MCF 10A (cell line): ENCODE results near the gene SH3BP2. TPM values are rescaled to one million over a fixed set of nuclear protein-coding genes. Genes with fewer than 3 reads are reported as not detected.

Source experiments
- BruUV-seq: library from RNA; stranded (reverse); fragments of 400-500 nt; replicated peaks from 2 replicates; lab custom pipeline; 2021; lab: Mats Ljungman, UMichigan
- CTCF ChIA-PET: fragments of 300-600 bp; sonication (Branson Sonifier 250); formaldehyde crosslinking; extraction: SDS; loops from one replicate; lab custom pipeline; 2021; ENCODE audit warnings: antibody characterized with exemption, inconsistent platforms; lab: Yijun Ruan, JAX
- POLR2A ChIA-PET: fragments of 300-600, 350-650 bp; sonication (Branson Sonifier 250); formaldehyde crosslinking; extraction: SDS; loops from one replicate; lab custom pipeline; 2020; ENCODE audit warnings: antibody characterized with exemption, inconsistent platforms; lab: Yijun Ruan, JAX
- DNase-seq: peaks from one replicate; pipeline ENCODE4 v3.0.0-alpha.2; 2018; ENCODE audit not compliant: unreplicated experiment
- H3K27ac Mint-ChIP-seq: one replicate; pipeline ENCODE4 v1.8.0; 2022; ENCODE audit warnings: mild to moderate bottlenecking, low read depth, mixed read lengths; ENCODE audit not compliant: unreplicated experiment
- H3K27me3 Mint-ChIP-seq: one replicate; pipeline ENCODE4 v1.8.0; 2022; ENCODE audit warnings: mixed read lengths; ENCODE audit not compliant: insufficient read depth, unreplicated experiment
- H3K36me3 Mint-ChIP-seq: one replicate; pipeline ENCODE4 v1.8.0; 2022; ENCODE audit warnings: mild to moderate bottlenecking, moderate library complexity, mixed read lengths; ENCODE audit not compliant: insufficient read depth, unreplicated experiment
- H3K4me1 Mint-ChIP-seq: one replicate; pipeline ENCODE4 v1.8.0; 2022; ENCODE audit warnings: mixed read lengths; ENCODE audit not compliant: insufficient read depth, unreplicated experiment
- H3K4me3 Mint-ChIP-seq: one replicate; pipeline ENCODE4 v1.8.0; 2022; ENCODE audit warnings: mild to moderate bottlenecking, moderate library complexity, mixed read lengths; ENCODE audit not compliant: unreplicated experiment
- H3K9me3 Mint-ChIP-seq: one replicate; pipeline ENCODE4 v1.8.0; 2022; ENCODE audit warnings: mixed read lengths; ENCODE audit not compliant: unreplicated experiment
- intact Hi-C: fragments of 100-400 bp; cut with micrococcal nuclease; formaldehyde crosslinking; loops from 2 replicates; pipeline ENCODE4 v1.14.1; 2022
- total RNA-seq: library from RNA; stranded (reverse); gene quantifications from 2 replicates; pipeline ENCODE4 v1.2.3, GENCODE V29; 2022
- TF ChIP-seq, protein P1 (sequence below): fragments of 200-600 bp; IDR thresholded peaks from one replicate; pipeline ENCODE4 v1.8.0; 2022; ENCODE audit warnings: antibody characterized with exemption, mild to moderate bottlenecking; ENCODE audit not compliant: unreplicated experiment

The SH3BP2 gene
- total RNA-seq, 1 experiment from 2014 or later: 57.9 TPM

DNA sequence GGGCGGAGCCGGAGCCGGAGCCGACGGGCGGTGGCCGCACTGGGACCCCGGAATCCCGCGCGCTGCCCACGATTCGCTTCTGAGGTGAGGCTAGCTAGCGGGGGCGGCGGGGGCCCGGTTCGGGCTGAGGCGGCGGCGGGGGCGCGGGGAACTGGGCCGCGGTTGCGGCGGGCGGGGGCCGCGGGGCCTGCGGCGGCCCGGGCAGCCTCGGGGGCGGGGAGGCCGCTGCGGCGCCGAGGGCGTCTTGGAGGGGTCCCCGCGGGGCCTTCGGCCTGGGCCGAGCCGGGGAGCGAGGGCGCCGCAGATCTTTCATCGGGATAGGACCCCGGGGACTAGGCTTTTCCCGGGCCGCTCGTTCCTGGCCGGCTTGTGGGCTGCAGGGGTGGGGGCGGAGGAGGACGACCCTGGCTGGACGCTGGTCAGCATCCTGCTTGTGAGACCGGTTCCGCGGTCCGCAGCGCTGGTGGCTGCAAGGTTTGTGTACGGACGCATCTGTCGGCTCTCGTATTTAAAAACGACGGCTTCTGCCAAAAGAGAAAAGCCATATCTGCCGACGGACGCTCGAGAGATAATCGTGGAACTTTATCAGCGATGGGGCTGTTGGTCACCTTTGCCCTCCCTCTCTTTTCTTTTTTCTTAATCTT is 51.2 kb downstream of the SH3BP2 start:
- Mint-ChIP-seq H3K36me3 (peaks cover 5% of the 10 kb centered on the region), H3K4me3 (peak overlapping the region; percentile 88), H3K4me1 (peaks cover 22% of the 10 kb centered on the region), H3K9me3 (no peaks in the 10 kb centered on the region), H3K27ac (peak overlapping the region; percentile 95), H3K27me3 (no peaks in the 10 kb centered on the region)
- DNase-seq: peak; percentile 25
- TF ChIP-seq, protein P1, sequence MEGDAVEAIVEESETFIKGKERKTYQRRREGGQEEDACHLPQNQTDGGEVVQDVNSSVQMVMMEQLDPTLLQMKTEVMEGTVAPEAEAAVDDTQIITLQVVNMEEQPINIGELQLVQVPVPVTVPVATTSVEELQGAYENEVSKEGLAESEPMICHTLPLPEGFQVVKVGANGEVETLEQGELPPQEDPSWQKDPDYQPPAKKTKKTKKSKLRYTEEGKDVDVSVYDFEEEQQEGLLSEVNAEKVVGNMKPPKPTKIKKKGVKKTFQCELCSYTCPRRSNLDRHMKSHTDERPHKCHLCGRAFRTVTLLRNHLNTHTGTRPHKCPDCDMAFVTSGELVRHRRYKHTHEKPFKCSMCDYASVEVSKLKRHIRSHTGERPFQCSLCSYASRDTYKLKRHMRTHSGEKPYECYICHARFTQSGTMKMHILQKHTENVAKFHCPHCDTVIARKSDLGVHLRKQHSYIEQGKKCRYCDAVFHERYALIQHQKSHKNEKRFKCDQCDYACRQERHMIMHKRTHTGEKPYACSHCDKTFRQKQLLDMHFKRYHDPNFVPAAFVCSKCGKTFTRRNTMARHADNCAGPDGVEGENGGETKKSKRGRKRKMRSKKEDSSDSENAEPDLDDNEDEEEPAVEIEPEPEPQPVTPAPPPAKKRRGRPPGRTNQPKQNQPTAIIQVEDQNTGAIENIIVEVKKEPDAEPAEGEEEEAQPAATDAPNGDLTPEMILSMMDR: no peak
- ChIA-PET CTCF (interaction anchor here (0.6 kb wide), 1 partner anchor 77 kb away, joined by 3 read pairs; no protein-coding TSS in a partner anchor), POLR2A (interaction anchor here (0.8 to 3.8 kb wide), 11 partner anchors 13 to 121 kb away, joined by 3 to 18 read pairs (median 4); partner anchors contain the start of genes GRK4 and NOP14)
- intact Hi-C loops: loop anchor here (2.0 to 5.0 kb wide), 2 partner anchors 79 to 93 kb away; no protein-coding TSS in a partner anchor
- BruUV-seq: no TSS peak

- Mint-ChIP-seq H3K9me3 (no peaks in the 10 kb centered on the region), H3K27ac (no peak overlapping the region), H3K27me3 (no peaks in the 10 kb centered on the region), H3K4me1 (peaks cover 22% of the 10 kb centered on the region), H3K4me3 (peak overlapping the region; percentile 88), H3K36me3 (peaks cover 5% of the 10 kb centered on the region)
- no TSS peak for BruUV-seq
- TF ChIP-seq, protein P1: no peak
- DNase-seq: no peak
- ChIA-PET CTCF (no interaction called here), POLR2A (interaction anchor here (0.7 to 1.5 kb wide), 3 partner anchors 11 to 90 kb away, joined by 4 read pairs; partner anchors contain the start of gene TNIP2)
- intact Hi-C loops: no loop called here
Observed at GRCh38 chr4:2846172-2846571, 53.3 kb downstream of the SH3BP2 start.

GRCh38 chr4:2847302-2847871 is 54.5 kb downstream of the SH3BP2 start:
- peaks cover 22% of the 10 kb centered on the region for H3K4me1 Mint-ChIP-seq
- H3K27ac Mint-ChIP-seq: no peak overlapping the region
- no peaks in the 10 kb centered on the region for H3K27me3 Mint-ChIP-seq
- intact Hi-C loops: no loop called here
- TF ChIP-seq, protein P1: no peak
- H3K36me3 Mint-ChIP-seq: peaks cover 5% of the 10 kb centered on the region
- no peak for DNase-seq
- BruUV-seq: no TSS peak
- no peak overlapping the region for H3K4me3 Mint-ChIP-seq
- ChIA-PET CTCF (interaction anchor here (1.6 kb wide), 1 partner anchor 14 kb away, joined by 5 read pairs; no protein-coding TSS in a partner anchor), POLR2A (interaction anchor here (0.7 to 1.5 kb wide), 2 partner anchors 84 to 88 kb away, joined by 3 to 4 read pairs; no protein-coding TSS in a partner anchor)
- no peaks in the 10 kb centered on the region for H3K9me3 Mint-ChIP-seq

- intact Hi-C loops: no loop called here
- TF ChIP-seq, protein P1: no peak
- ChIA-PET CTCF (interaction anchor here (0.6 to 1.6 kb wide), 2 partner anchors 13 to 31 kb away, joined by 4 to 5 read pairs; no protein-coding TSS in a partner anchor), POLR2A (interaction anchor here (0.7 to 0.8 kb wide), 2 partner anchors 14 to 19 kb away, joined by 3 to 4 read pairs; no protein-coding TSS in a partner anchor)
- Mint-ChIP-seq H3K9me3 (no peaks in the 10 kb centered on the region), H3K27ac (no peak overlapping the region), H3K36me3 (peaks cover 10% of the 10 kb centered on the region), H3K27me3 (no peaks in the 10 kb centered on the region), H3K4me1 (peaks cover 22% of the 10 kb centered on the region), H3K4me3 (no peak overlapping the region)
- DNase-seq: peak; percentile 26
- BruUV-seq: no TSS peak
Observed at GRCh38 chr4:2848449-2848848, 55.6 kb downstream of the SH3BP2 start.
